ENCODE results near the gene STX2.
"Not testable (repeated sequence)": the region's sequence is repeated elsewhere in the genome, so short reads cannot be mapped to it uniquely, and the experiment has no call there.

The STX2 gene

GRCh38 chr12:130780325-130780724 lies 58.7 kb downstream of the STX2 start:
- Histone ChIP-seq H3K27ac (no peak overlapping the region), H3K4me3 (no peak overlapping the region)

GRCh38 chr12:130778776-130779175 lies 60.3 kb downstream of the STX2 start:
- Histone ChIP-seq H3K27ac (no peak overlapping the region), H3K4me3 (no peak overlapping the region)

- Histone ChIP-seq H3K4me3 (peak overlapping the region in 1 of 7 experiments; percentile 32), H3K27ac (no peak overlapping the region)
These were observed 62.2 kb downstream of the STX2 start for GRCh38 chr12:130776857-130777339.

- H3K27ac ChIP-seq = peak overlapping the region in 2 of 21 experiments; percentile 23 to 35
- H3K4me3 ChIP-seq = peak overlapping the region in 4 of 7 experiments; percentile 4 to 32 (median 11)
These were observed 62.8 kb downstream of the STX2 start for GRCh38 chr12:130775953-130776856.

- Histone ChIP-seq H3K4me3 (no peak overlapping the region), H3K27ac (no peak overlapping the region)
These were observed 68.5 kb downstream of the STX2 start for GRCh38 chr12:130770413-130771028.

GRCh38 chr12:130768120-130768519 lies 70.9 kb downstream of the STX2 start:
- no peak overlapping the region for H3K27ac ChIP-seq
- no peak overlapping the region for H3K4me3 ChIP-seq

GRCh38 chr12:130766470-130766869 lies 72.6 kb downstream of the STX2 start:
- Histone ChIP-seq H3K27ac (no peak overlapping the region), H3K4me3 (no peak overlapping the region)

- Histone ChIP-seq H3K4me3 (no peak overlapping the region), H3K27ac (no peak overlapping the region)
These were observed 73.8 kb downstream of the STX2 start for GRCh38 chr12:130765186-130765659.

- no peak overlapping the region for H3K4me3 ChIP-seq
- no peak overlapping the region for H3K27ac ChIP-seq
These were observed 74.4 kb downstream of the STX2 start for GRCh38 chr12:130764475-130765185.

GRCh38 chr12:130764073-130764472 lies 75.0 kb downstream of the STX2 start:
- no peak overlapping the region for H3K27ac ChIP-seq

GRCh38 chr12:130762319-130762675 lies 76.8 kb downstream of the STX2 start:
- Histone ChIP-seq H3K27ac (no peak overlapping the region), H3K4me3 (no peak overlapping the region)

More at GRCh38 chr12:130764073-130764472, 75.0 kb downstream of the STX2 start:
- H3K4me3 ChIP-seq = no peak overlapping the region

GRCh38 chr12:130761537-130762318 lies 77.3 kb downstream of the STX2 start:
- no peak overlapping the region for H3K27ac ChIP-seq
- H3K4me3 ChIP-seq = no peak overlapping the region

GRCh38 chr12:130754234-130754901 lies 84.7 kb downstream of the STX2 start:
- Histone ChIP-seq H3K27ac (no peak overlapping the region), H3K4me3 (no peak overlapping the region)

GRCh38 chr12:130752692-130753230 lies 86.3 kb downstream of the STX2 start:
- Histone ChIP-seq H3K4me3 (no peak overlapping the region), H3K27ac (no peak overlapping the region)

GRCh38 chr12:130752037-130752436 lies 87.0 kb downstream of the STX2 start:
- not testable (repeated sequence) for H3K4me3 ChIP-seq, H3K27ac ChIP-seq

GRCh38 chr12:130748786-130749185 lies 90.3 kb downstream of the STX2 start:
- Histone ChIP-seq H3K27ac (no peak overlapping the region), H3K4me3 (no peak overlapping the region)

GRCh38 chr12:130747867-130748740 lies 90.9 kb downstream of the STX2 start:
- H3K4me3 ChIP-seq = no peak overlapping the region
- H3K27ac ChIP-seq = no peak overlapping the region

- no peak overlapping the region for H3K27ac ChIP-seq
- no peak overlapping the region for H3K4me3 ChIP-seq
These were observed 92.5 kb downstream of the STX2 start for GRCh38 chr12:130746546-130746945.
